Measurements from ENCODE around the gene OR4K5. TPM values are rescaled to one million over a fixed set of nuclear protein-coding genes. Genes with fewer than 3 reads are reported as not detected.

Gene OR4K5
- total RNA-seq, 1 experiment from 2014 or later = not detected

- DNase-seq = no peak
- H3K27me3 ChIP-seq (ENCODE audit: insufficient read depth, low read length) = no peaks in the 10 kb centered on the region
- H4K91ac ChIP-seq (ENCODE audit: insufficient read length, low read depth, low read length) = no peak overlapping the region
- H3K79me1 ChIP-seq (ENCODE audit: insufficient read depth, low read depth, low read length, poor library complexity, severe bottlenecking) = no peaks in the 10 kb centered on the region
- peaks cover 1% of the 10 kb centered on the region; the same call in 1 of the 2 replicates for H3K27me3 Mint-ChIP-seq (ENCODE audit: low read depth)
- no peaks in the 10 kb centered on the region for H3K4me1 Mint-ChIP-seq
- H3K18ac ChIP-seq (ENCODE audit: insufficient read length, low read depth, low read length) = no peak overlapping the region
- H3K23ac ChIP-seq (ENCODE audit: insufficient read length, low read depth, low read length) = no peak overlapping the region
- no peak overlapping the region for H2AFZ ChIP-seq (ENCODE audit: low read length)
- H3K56ac ChIP-seq (ENCODE audit: insufficient read length, low read depth, low read length) = no peak overlapping the region
- no peak for TF ChIP-seq CTCF (conservative IDR thresholded peaks at IDR 0.05)
- H4K8ac ChIP-seq (replicated peaks; ENCODE audit: insufficient read length, low read depth, low read length) = no peak overlapping the region
- no peak overlapping the region for H2BK20ac ChIP-seq (ENCODE audit: low read depth, low read length, poor library complexity, severe bottlenecking)
- no peak overlapping the region for H3K9ac ChIP-seq (ENCODE audit: extremely low read depth, insufficient read length, low read length)
- no peaks in the 10 kb centered on the region for H3K23me2 ChIP-seq (ENCODE audit: insufficient read length, low read depth, low read length, poor library complexity, severe bottlenecking)
- peaks cover 78% of the 10 kb centered on the region for H3K9me3 ChIP-seq (ENCODE audit: control insufficient read depth, low read depth, low read length)
- no peak overlapping the region for H3K4me3 Mint-ChIP-seq
- no peak overlapping the region for H3K4me2 ChIP-seq (ENCODE audit: insufficient read depth, insufficient read length, low read length)
- H3K27ac ChIP-seq (ENCODE audit: insufficient read length, low read depth, low read length) = no peak overlapping the region
- no peak overlapping the region for H2BK12ac ChIP-seq (ENCODE audit: insufficient read length, low read depth, low read length)
- no peak overlapping the region for H2BK5ac ChIP-seq (ENCODE audit: insufficient read length, low read length)
- no peak overlapping the region for H4K5ac ChIP-seq (ENCODE audit: insufficient read length, low read depth, low read length)
- H2AK5ac ChIP-seq (ENCODE audit: insufficient read length, low read length) = no peak overlapping the region
- no peak overlapping the region for H3K4ac ChIP-seq (ENCODE audit: low read depth, low read length)
- no peak overlapping the region for H2BK120ac ChIP-seq (ENCODE audit: low read depth, low read length, poor library complexity, severe bottlenecking)
- H3K36me3 Mint-ChIP-seq (ENCODE audit: insufficient read depth in 1 of 3, low read depth in 3 of 3) = peaks cover 12 to 47% (median 22%) of the 10 kb centered on the region in 3 experiments; a peak in 6 of 7 replicates
- no peak overlapping the region for H3K27ac Mint-ChIP-seq
- WGBS (ENCODE audit: extremely low coverage, insufficient read length, low lambda C conversion rate) = no CpG with 5 or more reads among the region's 4 CpGs
- no peak overlapping the region for H3T11ph ChIP-seq (ENCODE audit: low read length)
- H4K20me1 ChIP-seq (ENCODE audit: control insufficient read depth, insufficient read depth, insufficient read length) = no peaks in the 10 kb centered on the region
- H3K9me3 Mint-ChIP-seq = peaks cover 85 to 87% of the 10 kb centered on the region in 2 experiments
- no peaks in the 10 kb centered on the region for H3K79me2 ChIP-seq (ENCODE audit: insufficient read depth, low read length)
- H2BK15ac ChIP-seq (ENCODE audit: low read depth, low read length) = no peak overlapping the region
- H3K14ac ChIP-seq (ENCODE audit: insufficient read depth, low read length) = no peak overlapping the region
- H3K4me1 ChIP-seq (ENCODE audit: insufficient read depth, low read length) = no peaks in the 10 kb centered on the region
Observed at GRCh38 chr14:19902409-19902808, 18.0 kb upstream of the OR4K5 start.

All from H9 (cell line).